ENCODE results near the gene TMEM205. TPM values are rescaled to one million over a fixed set of nuclear protein-coding genes. Genes with fewer than 3 reads are reported as not detected.

Gene TMEM205
- total RNA-seq, 2 experiments from 2014 or later, result 39.9 to 58.9 TPM

DNA sequence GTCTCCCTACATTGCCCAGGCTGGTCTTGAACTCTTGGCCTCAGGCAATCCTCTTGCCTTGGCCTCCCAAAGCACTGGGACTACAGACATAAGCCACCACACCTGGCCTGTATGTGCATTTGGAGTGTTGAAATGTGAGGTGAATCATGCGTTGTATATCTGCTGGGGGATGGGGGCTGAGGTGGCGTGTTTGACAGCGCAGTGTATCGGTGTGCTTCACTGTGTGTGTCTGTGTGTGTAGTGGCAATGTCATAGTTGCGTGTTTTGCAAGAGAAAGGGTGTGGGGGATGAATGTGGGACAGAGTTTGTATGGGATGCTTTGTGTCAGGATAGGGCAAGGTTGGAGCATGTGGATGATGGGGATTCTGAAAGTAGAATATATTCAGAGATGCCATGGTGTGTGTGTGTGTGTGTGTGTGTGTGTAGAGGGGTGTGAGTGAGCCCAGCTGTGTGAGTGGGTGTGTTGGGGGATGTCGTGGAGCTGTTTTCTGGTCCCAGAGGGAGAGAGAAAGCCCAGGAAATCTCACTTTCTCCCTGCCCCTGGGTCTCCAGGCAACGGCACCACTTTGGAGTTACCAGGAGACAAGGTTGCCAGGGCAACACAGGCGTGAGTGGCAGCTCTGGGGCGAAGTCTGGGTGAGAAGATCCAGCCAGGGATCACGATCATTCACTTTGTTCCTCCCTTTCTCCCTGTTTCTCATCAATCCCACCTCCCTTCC is 27.3 kb upstream of the TMEM205 start:
- CTCF ChIA-PET (ENCODE audit: unreplicated experiment), result no interaction called here
- DNase-seq (ENCODE audit: low spot score), result no peak
- BruUV-seq (replicated peaks), result no TSS peak
- POLR2A ChIA-PET, result interaction anchor here (0.6 to 2.3 kb wide), 2 partner anchors 11 to 77 kb away, joined by 3 to 10 read pairs; partner anchors contain the start of gene TSPAN16
- peaks cover 39% of the 10 kb centered on the region for H3K4me1 ChIP-seq (ENCODE audit: insufficient read depth, low read length, poor library complexity, severe bottlenecking)
- H3K79me2 ChIP-seq (ENCODE audit: insufficient read depth, low read depth, low read length), result peaks cover 18% of the 10 kb centered on the region
- TF ChIP-seq, protein P1, sequence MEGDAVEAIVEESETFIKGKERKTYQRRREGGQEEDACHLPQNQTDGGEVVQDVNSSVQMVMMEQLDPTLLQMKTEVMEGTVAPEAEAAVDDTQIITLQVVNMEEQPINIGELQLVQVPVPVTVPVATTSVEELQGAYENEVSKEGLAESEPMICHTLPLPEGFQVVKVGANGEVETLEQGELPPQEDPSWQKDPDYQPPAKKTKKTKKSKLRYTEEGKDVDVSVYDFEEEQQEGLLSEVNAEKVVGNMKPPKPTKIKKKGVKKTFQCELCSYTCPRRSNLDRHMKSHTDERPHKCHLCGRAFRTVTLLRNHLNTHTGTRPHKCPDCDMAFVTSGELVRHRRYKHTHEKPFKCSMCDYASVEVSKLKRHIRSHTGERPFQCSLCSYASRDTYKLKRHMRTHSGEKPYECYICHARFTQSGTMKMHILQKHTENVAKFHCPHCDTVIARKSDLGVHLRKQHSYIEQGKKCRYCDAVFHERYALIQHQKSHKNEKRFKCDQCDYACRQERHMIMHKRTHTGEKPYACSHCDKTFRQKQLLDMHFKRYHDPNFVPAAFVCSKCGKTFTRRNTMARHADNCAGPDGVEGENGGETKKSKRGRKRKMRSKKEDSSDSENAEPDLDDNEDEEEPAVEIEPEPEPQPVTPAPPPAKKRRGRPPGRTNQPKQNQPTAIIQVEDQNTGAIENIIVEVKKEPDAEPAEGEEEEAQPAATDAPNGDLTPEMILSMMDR (conservative IDR thresholded peaks at IDR 0.05; ENCODE audit: low read length), result no peak
- H3K4me2 ChIP-seq (ENCODE audit: low read length), result peak overlapping the region; percentile 85
- no peaks in the 10 kb centered on the region for H3K9me3 ChIP-seq (ENCODE audit: low read length)
- H3K4me3 ChIP-seq (ENCODE audit: low read depth, low read length, poor library complexity, severe bottlenecking), result peak overlapping the region; percentile 87
- H3K27ac ChIP-seq (ENCODE audit: low read depth, low read length, poor library complexity, severe bottlenecking), result peak overlapping the region; percentile 32
- H2AFZ ChIP-seq (ENCODE audit: low read length), result peak overlapping the region; percentile 66; the same call in 1 of the 2 replicates
- no peaks in the 10 kb centered on the region for H3K9me2 ChIP-seq (ENCODE audit: insufficient read depth, low read length)
- peaks cover 16% of the 10 kb centered on the region; the same call in 1 of the 2 replicates for H3K36me3 ChIP-seq (ENCODE audit: insufficient read depth, low read length)
- H4K20me1 ChIP-seq (ENCODE audit: insufficient read depth, low read length), result no peaks in the 10 kb centered on the region
- intact Hi-C loops (cut with micrococcal nuclease; ENCODE audit: unreplicated experiment), result no loop called here

DNA sequence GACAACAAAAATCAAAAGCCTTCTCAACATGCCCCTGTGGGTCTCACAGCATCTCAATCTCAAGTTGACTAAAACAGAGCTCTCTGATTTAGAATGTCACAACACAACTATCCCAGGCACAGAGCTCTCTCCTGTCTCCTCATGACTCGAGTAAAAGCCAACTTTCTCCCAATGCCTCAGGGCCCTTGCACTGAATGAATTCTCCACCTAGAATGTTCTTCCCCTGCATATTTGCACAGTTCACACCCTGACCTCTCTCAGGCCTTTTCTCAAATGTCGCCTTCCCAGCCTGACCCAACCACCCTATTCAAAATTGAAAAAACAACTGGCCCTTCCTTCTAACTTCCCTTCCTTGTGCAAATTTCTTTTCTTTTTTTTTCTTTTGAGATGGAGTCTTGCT is 24.7 kb upstream of the TMEM205 start:
- no peak for DNase-seq (ENCODE audit: low spot score)
- POLR2A ChIA-PET, result no interaction called here
- no peak for TF ChIP-seq EZH2phosphoT487 (IDR thresholded peaks at IDR 0.05; ENCODE audit: borderline replicate concordance, low read depth, low read length)
- TF ChIP-seq, protein P1 (conservative IDR thresholded peaks at IDR 0.05; ENCODE audit: low read length), result no peak

DNA sequence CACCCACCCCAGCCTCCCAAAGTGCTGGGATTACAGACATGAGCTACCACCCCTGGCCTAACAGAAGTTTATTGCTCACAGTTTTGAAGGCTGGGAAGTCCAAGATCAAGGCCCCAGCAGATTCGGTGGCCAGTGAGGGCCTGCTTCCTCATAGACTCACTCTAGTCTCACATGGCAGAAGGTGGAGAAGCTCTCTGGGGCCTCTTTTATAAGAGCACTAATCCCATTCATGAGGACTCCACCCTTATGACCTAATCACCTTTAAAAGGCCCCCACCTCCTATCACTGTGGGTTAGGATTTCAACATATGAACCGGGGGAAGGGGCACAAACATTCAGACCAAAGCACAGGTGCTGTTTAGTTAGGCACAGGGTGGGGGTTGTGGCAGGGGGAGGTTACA is 21.5 kb upstream of the TMEM205 start:
- POLR2A ChIA-PET, result no interaction called here

More for the DNA sequence above, 24.7 kb upstream of the TMEM205 start:
- no peak overlapping the region for H3K4me2 ChIP-seq (ENCODE audit: low read length)
- peaks cover 7% of the 10 kb centered on the region for H3K36me3 ChIP-seq (ENCODE audit: insufficient read depth, low read length)
- H4K20me1 ChIP-seq (ENCODE audit: insufficient read depth, low read length), result no peaks in the 10 kb centered on the region
- H3K9me3 ChIP-seq (ENCODE audit: low read length), result no peaks in the 10 kb centered on the region
- H2AFZ ChIP-seq (ENCODE audit: low read length), result no peak overlapping the region
- CTCF ChIA-PET (ENCODE audit: unreplicated experiment), result no interaction called here
- BruUV-seq (replicated peaks), result no TSS peak
- intact Hi-C loops (cut with micrococcal nuclease; ENCODE audit: unreplicated experiment), result no loop called here
- no peak overlapping the region for H3K27ac ChIP-seq (ENCODE audit: low read depth, low read length, poor library complexity, severe bottlenecking)
- peaks cover 13% of the 10 kb centered on the region for H3K4me1 ChIP-seq (ENCODE audit: insufficient read depth, low read length, poor library complexity, severe bottlenecking)
- H3K4me3 ChIP-seq (ENCODE audit: low read depth, low read length, poor library complexity, severe bottlenecking), result no peak overlapping the region
- no peaks in the 10 kb centered on the region for H3K9me2 ChIP-seq (ENCODE audit: insufficient read depth, low read length)
- H3K79me2 ChIP-seq (ENCODE audit: insufficient read depth, low read depth, low read length), result peaks cover 3% of the 10 kb centered on the region

More for the DNA sequence above, 21.5 kb upstream of the TMEM205 start:
- intact Hi-C loops (cut with micrococcal nuclease; ENCODE audit: unreplicated experiment), result no loop called here
- TF ChIP-seq, protein P1 (conservative IDR thresholded peaks at IDR 0.05; ENCODE audit: low read length), result no peak
- no peak for TF ChIP-seq EZH2phosphoT487 (IDR thresholded peaks at IDR 0.05; ENCODE audit: borderline replicate concordance, low read depth, low read length)
- no peaks in the 10 kb centered on the region for H3K79me2 ChIP-seq (ENCODE audit: insufficient read depth, low read depth, low read length)
- no peaks in the 10 kb centered on the region for H3K9me3 ChIP-seq (ENCODE audit: low read length)
- CTCF ChIA-PET (ENCODE audit: unreplicated experiment), result no interaction called here
- H3K9me2 ChIP-seq (ENCODE audit: insufficient read depth, low read length), result no peaks in the 10 kb centered on the region
- H3K27ac ChIP-seq (ENCODE audit: low read depth, low read length, poor library complexity, severe bottlenecking), result no peak overlapping the region
- no TSS peak for BruUV-seq (replicated peaks)
- H4K20me1 ChIP-seq (ENCODE audit: insufficient read depth, low read length), result no peaks in the 10 kb centered on the region
- H3K36me3 ChIP-seq (ENCODE audit: insufficient read depth, low read length), result peaks cover 5% of the 10 kb centered on the region
- no peak overlapping the region for H3K4me3 ChIP-seq (ENCODE audit: low read depth, low read length, poor library complexity, severe bottlenecking)
- H3K4me1 ChIP-seq (ENCODE audit: insufficient read depth, low read length, poor library complexity, severe bottlenecking), result no peaks in the 10 kb centered on the region
- no peak overlapping the region for H2AFZ ChIP-seq (ENCODE audit: low read length)
- H3K4me2 ChIP-seq (ENCODE audit: low read length), result no peak overlapping the region
- DNase-seq (ENCODE audit: low spot score), result no peak
